ENCODE results near the gene CPLX1.

DNA sequence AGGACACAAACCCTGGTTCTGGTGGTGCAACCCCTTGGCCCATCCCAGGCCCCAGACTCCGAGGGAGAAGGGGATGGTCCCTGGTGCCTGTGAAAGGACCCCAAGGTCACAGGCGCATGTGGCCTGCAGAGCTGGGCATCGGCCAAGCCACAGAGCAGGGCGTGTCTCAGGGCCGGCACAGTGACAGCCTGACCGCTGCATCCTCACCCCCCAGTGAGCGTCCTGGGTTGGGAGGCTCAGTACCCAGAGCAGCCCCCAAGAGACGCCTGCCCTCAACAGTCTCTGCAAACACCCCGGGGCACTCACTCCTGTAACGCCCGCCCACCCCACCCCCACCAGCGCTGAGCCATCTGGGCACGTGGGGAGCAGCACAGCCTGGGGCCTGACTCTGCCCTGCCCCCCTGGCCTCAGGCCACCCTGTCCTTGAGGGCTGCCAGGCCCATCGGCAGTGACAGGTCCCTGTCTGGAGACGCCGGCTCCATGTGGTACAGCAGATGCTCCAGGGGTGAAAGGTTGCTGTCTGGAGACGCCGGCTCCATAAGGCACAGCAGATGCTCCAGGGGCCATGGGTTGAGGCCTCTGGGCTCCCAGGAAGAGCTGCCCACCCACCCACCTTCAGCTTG lies 24.5 kb upstream of the CPLX1 start:
- TF ChIP-seq, protein P1, sequence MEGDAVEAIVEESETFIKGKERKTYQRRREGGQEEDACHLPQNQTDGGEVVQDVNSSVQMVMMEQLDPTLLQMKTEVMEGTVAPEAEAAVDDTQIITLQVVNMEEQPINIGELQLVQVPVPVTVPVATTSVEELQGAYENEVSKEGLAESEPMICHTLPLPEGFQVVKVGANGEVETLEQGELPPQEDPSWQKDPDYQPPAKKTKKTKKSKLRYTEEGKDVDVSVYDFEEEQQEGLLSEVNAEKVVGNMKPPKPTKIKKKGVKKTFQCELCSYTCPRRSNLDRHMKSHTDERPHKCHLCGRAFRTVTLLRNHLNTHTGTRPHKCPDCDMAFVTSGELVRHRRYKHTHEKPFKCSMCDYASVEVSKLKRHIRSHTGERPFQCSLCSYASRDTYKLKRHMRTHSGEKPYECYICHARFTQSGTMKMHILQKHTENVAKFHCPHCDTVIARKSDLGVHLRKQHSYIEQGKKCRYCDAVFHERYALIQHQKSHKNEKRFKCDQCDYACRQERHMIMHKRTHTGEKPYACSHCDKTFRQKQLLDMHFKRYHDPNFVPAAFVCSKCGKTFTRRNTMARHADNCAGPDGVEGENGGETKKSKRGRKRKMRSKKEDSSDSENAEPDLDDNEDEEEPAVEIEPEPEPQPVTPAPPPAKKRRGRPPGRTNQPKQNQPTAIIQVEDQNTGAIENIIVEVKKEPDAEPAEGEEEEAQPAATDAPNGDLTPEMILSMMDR (conservative IDR thresholded peaks at IDR 0.05; ENCODE audit: low read length) = no peak
- no peak for TF ChIP-seq EZH2phosphoT487 (IDR thresholded peaks at IDR 0.05; ENCODE audit: borderline replicate concordance, low read depth, low read length)
